HUES48 (cell line): Measurements from ENCODE around the gene DGCR8.

Experiments
- H3K27ac ChIP-seq: one replicate; pipeline ENCODE4 v1.7.0; 2013; ENCODE audit warnings: low read depth, low read length, inconsistent platforms
- H3K27me3 ChIP-seq: 2 replicates; pipeline ENCODE4 v1.6.1; 2013; ENCODE audit warnings: mild to moderate bottlenecking, low read length; ENCODE audit not compliant: control insufficient read depth, insufficient read depth
- H3K36me3 ChIP-seq: 2 replicates; pipeline ENCODE4 v1.6.1; 2013; ENCODE audit warnings: low read length; ENCODE audit not compliant: control insufficient read depth, insufficient read depth
- H3K4me1 ChIP-seq: 2 replicates; pipeline ENCODE4 v1.6.1; 2013; ENCODE audit warnings: mild to moderate bottlenecking, low read length; ENCODE audit not compliant: control insufficient read depth, insufficient read depth
- H3K4me3 ChIP-seq: 2 replicates; pipeline ENCODE4 v1.5.1; 2013; ENCODE audit warnings: mild to moderate bottlenecking, low read depth, low read length
- H3K9ac ChIP-seq: 2 replicates; pipeline ENCODE4 v1.6.1; 2013; ENCODE audit warnings: mild to moderate bottlenecking, low read depth, low read length, moderate library complexity
- H3K9me3 ChIP-seq: 2 replicates; pipeline ENCODE4 v1.6.1; 2013; ENCODE audit warnings: low read length; ENCODE audit not compliant: control insufficient read depth, insufficient read depth

DGCR8 gene

GRCh38 chr22:20147237-20147988 lies 67.4 kb downstream of the DGCR8 start:
- H3K9me3 ChIP-seq = no peaks in the 10 kb centered on the region
- no peaks in the 10 kb centered on the region for H3K27me3 ChIP-seq
- H3K4me3 ChIP-seq = no peak overlapping the region
- H3K36me3 ChIP-seq = no peaks in the 10 kb centered on the region
- H3K9ac ChIP-seq = no peak overlapping the region
- H3K4me1 ChIP-seq = no peaks in the 10 kb centered on the region
- H3K27ac ChIP-seq = no peak overlapping the region

- Histone ChIP-seq H3K27me3 (no peaks in the 10 kb centered on the region), H3K27ac (no peak overlapping the region), H3K4me1 (no peaks in the 10 kb centered on the region), H3K36me3 (no peaks in the 10 kb centered on the region), H3K4me3 (no peak overlapping the region), H3K9ac (no peak overlapping the region), H3K9me3 (no peaks in the 10 kb centered on the region)
These were observed 68.4 kb downstream of the DGCR8 start for GRCh38 chr22:20148414-20148813.

GRCh38 chr22:20149257-20150250 lies 69.5 kb downstream of the DGCR8 start:
- no peak overlapping the region for H3K9ac ChIP-seq
- H3K27me3 ChIP-seq = no peaks in the 10 kb centered on the region
- H3K4me3 ChIP-seq = no peak overlapping the region
- no peaks in the 10 kb centered on the region for H3K9me3 ChIP-seq
- no peaks in the 10 kb centered on the region for H3K36me3 ChIP-seq
- no peak overlapping the region for H3K27ac ChIP-seq
- H3K4me1 ChIP-seq = no peaks in the 10 kb centered on the region

GRCh38 chr22:20150381-20151275 lies 70.6 kb downstream of the DGCR8 start, which contains the start of gene CCDC188:
CCDC188 (minus strand) TSS chr22:20151055; CDS start chr22:20150986, 69 bp downstream.
- H3K27me3 ChIP-seq = no peaks in the 10 kb centered on the region
- H3K36me3 ChIP-seq = no peaks in the 10 kb centered on the region
- no peak within 1 kb of the TSS for H3K27ac ChIP-seq
- H3K4me1 ChIP-seq = no peaks in the 10 kb centered on the region
- H3K9me3 ChIP-seq = no peaks in the 10 kb centered on the region
- H3K4me3 ChIP-seq = no peak within 1 kb of the TSS
- H3K9ac ChIP-seq = no peak within 1 kb of the TSS

GRCh38 chr22:20151276-20151588 lies 71.2 kb downstream of the DGCR8 start:
- Histone ChIP-seq H3K36me3 (no peaks in the 10 kb centered on the region), H3K9me3 (no peaks in the 10 kb centered on the region), H3K4me3 (no peak overlapping the region), H3K4me1 (no peaks in the 10 kb centered on the region), H3K9ac (no peak overlapping the region), H3K27ac (no peak overlapping the region), H3K27me3 (no peaks in the 10 kb centered on the region)

- Histone ChIP-seq H3K27me3 (no peaks in the 10 kb centered on the region), H3K9ac (no peak overlapping the region)
These were observed 72.4 kb downstream of the DGCR8 start for GRCh38 chr22:20152464-20152890.

GRCh38 chr22:20153945-20154344 lies 73.9 kb downstream of the DGCR8 start:
- H3K4me3 ChIP-seq = no peak overlapping the region
- no peaks in the 10 kb centered on the region for H3K9me3 ChIP-seq
- no peaks in the 10 kb centered on the region for H3K27me3 ChIP-seq
- H3K36me3 ChIP-seq = no peaks in the 10 kb centered on the region
- no peak overlapping the region for H3K27ac ChIP-seq
- no peak overlapping the region for H3K9ac ChIP-seq
- H3K4me1 ChIP-seq = no peaks in the 10 kb centered on the region

More at GRCh38 chr22:20152464-20152890, 72.4 kb downstream of the DGCR8 start:
- Histone ChIP-seq H3K36me3 (no peaks in the 10 kb centered on the region), H3K4me1 (no peaks in the 10 kb centered on the region), H3K9me3 (no peaks in the 10 kb centered on the region), H3K4me3 (no peak overlapping the region), H3K27ac (no peak overlapping the region)

GRCh38 chr22:20154602-20155187 lies 74.7 kb downstream of the DGCR8 start:
- H3K4me3 ChIP-seq = no peak overlapping the region
- no peaks in the 10 kb centered on the region for H3K36me3 ChIP-seq
- H3K27me3 ChIP-seq = no peaks in the 10 kb centered on the region
- H3K9ac ChIP-seq = no peak overlapping the region
- no peaks in the 10 kb centered on the region for H3K9me3 ChIP-seq
- no peak overlapping the region for H3K27ac ChIP-seq
- no peaks in the 10 kb centered on the region for H3K4me1 ChIP-seq

GRCh38 chr22:20155330-20156041 lies 75.4 kb downstream of the DGCR8 start:
- Histone ChIP-seq H3K9ac (no peak overlapping the region), H3K9me3 (no peaks in the 10 kb centered on the region), H3K27me3 (no peaks in the 10 kb centered on the region), H3K4me1 (no peaks in the 10 kb centered on the region), H3K27ac (no peak overlapping the region), H3K4me3 (no peak overlapping the region), H3K36me3 (no peaks in the 10 kb centered on the region)

- H3K4me3 ChIP-seq = no peak overlapping the region
- H3K27me3 ChIP-seq = no peaks in the 10 kb centered on the region
- H3K9me3 ChIP-seq = no peaks in the 10 kb centered on the region
- no peaks in the 10 kb centered on the region for H3K36me3 ChIP-seq
- no peak overlapping the region for H3K9ac ChIP-seq
- no peak overlapping the region for H3K27ac ChIP-seq
- H3K4me1 ChIP-seq = no peaks in the 10 kb centered on the region
These were observed 76.0 kb downstream of the DGCR8 start for GRCh38 chr22:20156042-20156389.
